ENCODE results near the gene UCP2. TPM values are rescaled to one million over a fixed set of nuclear protein-coding genes. Genes with fewer than 3 reads are reported as not detected.

UCP2 gene
- total RNA-seq, 1 donor from 2014 or later, result 458 TPM

DNA sequence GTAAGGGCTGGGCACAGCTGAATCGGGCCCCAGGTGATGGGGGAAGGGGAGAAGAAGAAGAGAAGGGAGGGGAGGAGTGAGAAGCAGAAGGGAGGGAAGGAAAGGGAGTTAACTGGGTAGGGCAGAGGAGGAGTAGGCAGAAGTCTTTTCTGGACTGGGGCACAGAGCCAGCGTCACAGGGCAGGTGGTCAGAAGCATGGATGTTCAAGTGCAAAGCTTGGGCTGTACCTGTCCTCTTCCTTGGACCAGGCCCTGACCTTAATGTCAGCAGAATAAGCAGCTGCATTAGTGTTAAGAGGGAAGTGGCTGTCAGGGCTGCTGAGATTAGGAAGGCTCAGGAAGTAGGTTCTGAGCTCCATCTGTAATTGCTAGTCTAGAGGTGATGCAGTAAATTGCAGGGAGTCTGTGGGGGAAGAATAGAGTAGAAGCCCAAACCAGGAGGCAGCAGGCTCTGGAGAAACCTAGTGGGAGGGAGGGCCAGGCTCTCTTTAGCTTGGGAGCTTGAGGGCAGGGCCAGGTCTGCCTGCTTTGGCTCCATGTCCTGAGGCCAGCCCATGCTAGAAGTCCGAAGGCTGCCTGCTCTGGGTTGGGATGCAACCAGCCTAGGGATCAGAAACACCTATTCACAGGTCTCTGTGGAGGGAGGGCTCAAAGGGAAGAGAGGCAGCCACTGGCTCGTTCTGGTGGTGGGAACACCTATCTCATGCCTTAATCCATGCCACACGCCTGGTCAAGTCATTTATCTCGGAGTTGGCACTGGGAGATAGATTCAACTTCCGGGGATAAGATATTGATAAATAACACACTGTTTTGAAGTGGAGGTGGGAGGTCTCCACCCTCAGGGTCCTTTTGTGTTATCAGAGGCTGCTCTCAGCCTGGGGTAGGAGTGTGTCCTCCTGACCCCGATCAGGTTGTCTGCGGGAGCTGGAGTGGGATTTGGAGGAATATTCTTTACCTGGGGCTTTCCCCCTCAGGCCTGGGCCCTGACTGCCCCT is 28.0 kb upstream of the UCP2 start:
- H3K36me3 Mint-ChIP-seq (ENCODE audit: low read depth), result peaks cover 5% of the 10 kb centered on the region
- H3K4me3 Mint-ChIP-seq, result peak overlapping the region; percentile 21
- ChIA-PET CTCF (interaction anchor here (0.9 to 2.4 kb wide), 2 partner anchors 8 to 46 kb away, joined by 5 to 7 read pairs; no protein-coding TSS in a partner anchor), POLR2A (interaction anchor here (0.7 to 2.4 kb wide), 8 partner anchors 10 to 36 kb away, joined by 3 to 24 read pairs (median 5); partner anchors contain the start of gene UCP2)
- H3K27ac Mint-ChIP-seq, result peak overlapping the region; percentile 92
- DNase-seq, result no peak
- H3K27me3 Mint-ChIP-seq, result no peaks in the 10 kb centered on the region
- peaks cover 74% of the 10 kb centered on the region for H3K4me1 Mint-ChIP-seq
- TF ChIP-seq, protein P1, sequence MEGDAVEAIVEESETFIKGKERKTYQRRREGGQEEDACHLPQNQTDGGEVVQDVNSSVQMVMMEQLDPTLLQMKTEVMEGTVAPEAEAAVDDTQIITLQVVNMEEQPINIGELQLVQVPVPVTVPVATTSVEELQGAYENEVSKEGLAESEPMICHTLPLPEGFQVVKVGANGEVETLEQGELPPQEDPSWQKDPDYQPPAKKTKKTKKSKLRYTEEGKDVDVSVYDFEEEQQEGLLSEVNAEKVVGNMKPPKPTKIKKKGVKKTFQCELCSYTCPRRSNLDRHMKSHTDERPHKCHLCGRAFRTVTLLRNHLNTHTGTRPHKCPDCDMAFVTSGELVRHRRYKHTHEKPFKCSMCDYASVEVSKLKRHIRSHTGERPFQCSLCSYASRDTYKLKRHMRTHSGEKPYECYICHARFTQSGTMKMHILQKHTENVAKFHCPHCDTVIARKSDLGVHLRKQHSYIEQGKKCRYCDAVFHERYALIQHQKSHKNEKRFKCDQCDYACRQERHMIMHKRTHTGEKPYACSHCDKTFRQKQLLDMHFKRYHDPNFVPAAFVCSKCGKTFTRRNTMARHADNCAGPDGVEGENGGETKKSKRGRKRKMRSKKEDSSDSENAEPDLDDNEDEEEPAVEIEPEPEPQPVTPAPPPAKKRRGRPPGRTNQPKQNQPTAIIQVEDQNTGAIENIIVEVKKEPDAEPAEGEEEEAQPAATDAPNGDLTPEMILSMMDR (IDR thresholded peaks at IDR 0.05), result no peak
- intact Hi-C loops (cut with micrococcal nuclease), result loop anchor here (1.0 kb wide), 3 partner anchors 10 to 30 kb away; no protein-coding TSS in a partner anchor
- H3K9me3 Mint-ChIP-seq, result no peaks in the 10 kb centered on the region
- no peak for ATAC-seq (ENCODE audit: low read depth)

DNA sequence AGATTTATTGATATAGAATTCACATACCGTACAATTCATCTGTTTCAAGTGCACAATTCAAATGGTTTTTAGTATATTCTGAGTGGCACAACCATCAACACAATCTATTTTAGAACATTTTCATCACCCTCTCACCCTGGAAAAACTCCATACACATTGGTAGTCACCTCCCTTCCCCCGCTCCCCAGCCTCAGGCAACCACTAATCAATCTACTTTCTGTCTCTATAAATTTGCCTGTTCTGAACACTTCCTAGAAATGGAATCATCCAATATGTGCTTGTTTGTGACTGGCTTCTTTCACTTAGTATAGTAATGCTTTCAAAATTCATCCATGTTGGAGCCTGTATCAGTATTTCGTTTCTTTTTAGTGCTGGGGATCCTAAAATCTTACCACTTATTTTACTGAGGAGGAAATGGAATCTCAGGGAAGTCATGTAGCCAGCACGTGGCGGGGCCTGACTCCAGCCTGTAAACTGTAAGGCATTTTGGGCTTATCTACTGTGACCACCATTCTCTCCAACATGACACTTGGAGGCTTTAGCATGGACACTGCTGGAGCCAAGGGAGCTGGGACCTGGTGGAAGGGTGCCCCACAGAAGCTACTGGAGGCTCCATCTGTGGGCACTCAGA is 27.1 kb upstream of the UCP2 start:
- DNase-seq (no peak), ATAC-seq (ENCODE audit: low read depth) (no peak)
- intact Hi-C loops (cut with micrococcal nuclease), result no loop called here
- Mint-ChIP-seq H3K36me3 (ENCODE audit: low read depth) (peaks cover 5% of the 10 kb centered on the region), H3K4me1 (peaks cover 74% of the 10 kb centered on the region), H3K4me3 (no peak overlapping the region), H3K9me3 (no peaks in the 10 kb centered on the region), H3K27ac (peak overlapping the region; percentile 92), H3K27me3 (no peaks in the 10 kb centered on the region)
- ChIA-PET CTCF (interaction anchor here (0.9 kb wide), 1 partner anchor 9 kb away, joined by 5 read pairs; no protein-coding TSS in a partner anchor), POLR2A (interaction anchor here (0.7 to 2.4 kb wide), 6 partner anchors 18 to 36 kb away, joined by 3 to 20 read pairs (median 4); partner anchors contain the start of gene UCP2)
- TF ChIP-seq, protein P1 (IDR thresholded peaks at IDR 0.05), result no peak

DNA sequence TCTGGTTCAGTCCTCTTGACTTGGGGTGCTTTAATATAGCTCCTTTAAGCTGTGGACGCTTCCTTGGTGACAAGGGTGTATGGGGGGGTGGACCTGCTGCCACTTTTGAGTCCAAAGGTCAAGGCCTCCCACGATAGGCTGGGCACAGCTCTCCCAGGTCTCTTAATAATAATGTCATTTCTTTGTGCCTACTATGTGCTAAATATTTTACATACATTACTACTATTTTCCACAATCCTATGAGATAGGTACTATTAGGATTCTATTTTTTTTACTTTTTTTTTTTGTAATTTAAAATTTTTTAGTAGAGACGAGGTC is 26.5 kb upstream of the UCP2 start:
- ChIA-PET CTCF (no interaction called here), POLR2A (interaction anchor here (2.3 kb wide), 1 partner anchor 29 kb away, joined by 11 read pairs; no protein-coding TSS in a partner anchor)
- Mint-ChIP-seq H3K27ac (peak overlapping the region; percentile 50), H3K27me3 (no peaks in the 10 kb centered on the region), H3K4me3 (no peak overlapping the region), H3K4me1 (peaks cover 69% of the 10 kb centered on the region), H3K36me3 (ENCODE audit: low read depth) (peaks cover 5% of the 10 kb centered on the region), H3K9me3 (no peaks in the 10 kb centered on the region)
- TF ChIP-seq, protein P1 (IDR thresholded peaks at IDR 0.05), result no peak
- DNase-seq (no peak), ATAC-seq (ENCODE audit: low read depth) (no peak)
- intact Hi-C loops (cut with micrococcal nuclease), result no loop called here

DNA sequence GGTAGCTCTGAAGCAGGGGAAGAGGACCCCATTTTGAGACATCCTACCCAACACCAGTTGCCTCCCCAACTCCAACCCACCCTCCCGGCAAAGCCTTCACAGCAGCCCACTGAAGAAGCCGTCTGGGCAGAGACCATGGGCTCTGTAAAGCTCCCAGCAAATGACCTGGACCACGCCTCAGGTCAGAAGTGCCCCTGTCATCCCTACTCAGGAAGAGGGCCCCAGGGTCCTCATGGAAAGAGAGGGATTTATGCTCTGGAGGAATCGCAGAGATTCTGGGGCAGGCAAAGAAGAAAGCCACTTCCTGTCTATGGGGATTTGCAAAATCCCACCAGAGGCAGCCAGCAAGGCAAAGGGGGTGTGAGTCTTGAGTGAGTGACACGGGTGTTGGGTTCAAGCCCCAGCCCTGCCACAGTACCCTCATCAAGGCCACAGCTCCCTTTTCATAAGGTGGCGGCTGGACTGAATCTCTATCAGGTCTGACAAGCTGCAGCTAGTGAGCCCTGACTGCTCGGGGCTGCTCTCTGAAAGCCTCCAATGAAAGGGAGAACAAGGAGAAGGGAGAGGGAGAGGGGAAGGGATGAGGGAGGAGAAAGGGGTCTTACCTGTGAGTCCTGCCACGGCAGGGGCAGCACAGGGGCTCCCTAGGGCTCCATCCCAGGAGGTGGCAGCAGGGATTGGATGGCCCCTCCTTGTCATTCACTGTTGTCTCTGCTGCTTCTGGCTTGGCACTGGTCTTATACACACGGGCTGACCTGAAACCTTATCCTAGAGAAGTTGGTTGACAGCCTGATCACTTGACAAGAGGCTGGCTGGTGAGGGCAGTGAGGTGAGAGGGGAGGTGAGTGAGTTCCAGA is 26.0 kb upstream of the UCP2 start, which contains the start of gene UCP3:
UCP3 (minus strand) TSS at position 713 of the 857 bp plus-strand sequence. CDS start 2,043 bp downstream, outside the sequence.
- ChIA-PET POLR2A (interaction anchor here (1.9 to 2.3 kb wide), 2 partner anchors 26 to 29 kb away, joined by 11 to 12 read pairs; partner anchors contain the start of gene UCP2), CTCF (no interaction called here)
- H3K4me1 Mint-ChIP-seq, result peaks cover 65% of the 10 kb centered on the region
- TF ChIP-seq, protein P1 (IDR thresholded peaks at IDR 0.05), result no peak
- H3K27ac Mint-ChIP-seq, result peak within 1 kb of the TSS; percentile 50
- H3K9me3 Mint-ChIP-seq, result no peaks in the 10 kb centered on the region
- H3K36me3 Mint-ChIP-seq (ENCODE audit: low read depth), result peaks cover 9% of the 10 kb centered on the region
- intact Hi-C loops (cut with micrococcal nuclease), result no loop called here
- no peak within 1 kb of the TSS for H3K4me3 Mint-ChIP-seq
- DNase-seq (no peak), ATAC-seq (ENCODE audit: low read depth) (no peak)
- no peaks in the 10 kb centered on the region for H3K27me3 Mint-ChIP-seq
